ENCODE data around the gene EIF2AK2. TPM values are rescaled to one million over a fixed set of nuclear protein-coding genes. Genes with fewer than 3 reads are reported as not detected.

The EIF2AK2 gene
- total and polyA plus RNA-seq, 9 donors = 12.0 to 63.2 (median 39.4) TPM

GRCh38 chr2:37098416-37099118 lies 58.2 kb downstream of the EIF2AK2 start:
- Histone ChIP-seq H3K4me3 (no peak overlapping the region), H3K4me1 (ENCODE audit: insufficient read depth) (no peaks in the 10 kb centered on the region), H3K9me3 (no peaks in the 10 kb centered on the region), H3K27me3 (no peaks in the 10 kb centered on the region), H3K27ac (no peak overlapping the region), H3K36me3 (no peaks in the 10 kb centered on the region)
- intact Hi-C loops (cut with DNase I) = no loop called here
- no peak for TF ChIP-seq CTCF (IDR thresholded peaks at IDR 0.05)
- TF ChIP-seq EP300 (IDR thresholded peaks at IDR 0.05) = no peak
- TF ChIP-seq POLR2A (IDR thresholded peaks at IDR 0.05) = no peak
- 91 to 95% (median 94%) methylated on average over 4 of the region's 4 CpGs for WGBS, 3 donors
- DNase-seq = no peak

GRCh38 chr2:37096568-37096967 lies 60.2 kb downstream of the EIF2AK2 start:
- no peak overlapping the region for H3K27ac ChIP-seq
- TF ChIP-seq POLR2A (IDR thresholded peaks at IDR 0.05) = no peak
- no peak for TF ChIP-seq CTCF (IDR thresholded peaks at IDR 0.05)
- TF ChIP-seq EP300 (IDR thresholded peaks at IDR 0.05) = no peak
- 24 to 59% (median 40%) methylated on average over 1 of the region's 1 CpG for WGBS, 3 donors
- no peak overlapping the region for H3K4me3 ChIP-seq
- H3K4me1 ChIP-seq (ENCODE audit: insufficient read depth) = no peaks in the 10 kb centered on the region
- no peaks in the 10 kb centered on the region for H3K36me3 ChIP-seq
- DNase-seq = no peak
- intact Hi-C loops (cut with DNase I) = no loop called here
- no peaks in the 10 kb centered on the region for H3K9me3 ChIP-seq
- no peaks in the 10 kb centered on the region for H3K27me3 ChIP-seq

DNA sequence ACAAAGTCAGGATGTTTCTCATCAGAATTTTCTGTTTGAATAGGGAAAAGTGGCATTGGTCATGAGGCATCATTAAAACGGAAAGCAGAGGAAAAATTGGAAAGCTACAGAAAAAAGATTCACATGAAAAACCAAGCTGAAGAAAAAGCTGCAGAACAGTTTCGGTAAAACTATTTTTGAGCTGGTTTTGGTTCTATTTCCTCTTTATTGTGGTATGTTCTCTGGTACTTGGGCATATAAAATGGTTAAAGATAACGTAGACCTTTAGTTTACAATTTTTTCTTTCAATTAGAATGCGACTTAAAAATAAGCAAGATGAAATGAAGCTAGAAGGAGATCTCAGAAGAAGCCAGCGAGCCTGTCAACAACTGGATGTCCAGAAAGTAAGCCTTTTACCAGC lies 64.9 kb downstream of the EIF2AK2 start:
- H3K27ac ChIP-seq = no peak overlapping the region
- TF ChIP-seq CTCF (IDR thresholded peaks at IDR 0.05) = no peak
- TF ChIP-seq POLR2A (IDR thresholded peaks at IDR 0.05) = no peak
- TF ChIP-seq EP300 (IDR thresholded peaks at IDR 0.05) = no peak
- no peaks in the 10 kb centered on the region for H3K36me3 ChIP-seq
- no peaks in the 10 kb centered on the region for H3K9me3 ChIP-seq
- intact Hi-C loops (cut with DNase I) = no loop called here
- WGBS, 3 donors = 71 to 81% (median 72%) methylated on average over 5 of the region's 5 CpGs
- H3K4me1 ChIP-seq (ENCODE audit: insufficient read depth) = no peaks in the 10 kb centered on the region
- DNase-seq = no peak
- no peak overlapping the region for H3K4me3 ChIP-seq
- H3K27me3 ChIP-seq = no peaks in the 10 kb centered on the region

DNA sequence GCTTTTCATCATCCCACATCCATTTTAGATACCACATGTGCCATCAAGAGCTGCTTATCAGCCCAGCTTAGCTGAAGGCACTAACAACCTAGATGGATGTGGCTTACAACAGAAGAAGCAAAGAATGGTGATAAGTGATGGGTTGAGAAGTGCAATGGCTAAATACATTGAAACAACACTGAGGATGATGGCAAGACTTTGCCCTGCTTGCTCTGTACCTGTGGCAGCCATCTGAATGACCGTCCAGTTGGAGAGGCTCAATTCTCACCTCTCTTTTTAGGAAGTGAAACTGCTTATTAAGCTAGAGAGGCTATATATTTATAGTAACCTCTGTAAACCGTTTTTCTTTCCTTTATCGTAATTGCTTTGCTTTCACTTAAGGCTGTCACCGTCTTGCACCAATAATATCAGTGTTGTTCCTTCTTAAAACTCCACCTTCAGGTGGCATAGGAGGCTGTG lies 66.7 kb downstream of the EIF2AK2 start:
- DNase-seq = no peak
- H3K36me3 ChIP-seq = no peaks in the 10 kb centered on the region
- H3K4me3 ChIP-seq = no peak overlapping the region

More for the DNA sequence above, 66.7 kb downstream of the EIF2AK2 start:
- Histone ChIP-seq H3K27ac (no peak overlapping the region), H3K9me3 (no peaks in the 10 kb centered on the region), H3K27me3 (no peaks in the 10 kb centered on the region), H3K4me1 (ENCODE audit: insufficient read depth) (peaks cover 1% of the 10 kb centered on the region)
- intact Hi-C loops (cut with DNase I) = no loop called here
- TF ChIP-seq EP300 (IDR thresholded peaks at IDR 0.05) (no peak), CTCF (IDR thresholded peaks at IDR 0.05) (no peak), POLR2A (IDR thresholded peaks at IDR 0.05) (no peak)
- 88 to 92% (median 91%) methylated on average over 4 of the region's 4 CpGs for WGBS, 3 donors
